Measurements from ENCODE around the gene ACOT7.
A peak's percentile ranks its signal among the peaks of the same experiment; 100 is the strongest.
"Not testable (repeated sequence)": the region's sequence is repeated elsewhere in the genome, so short reads cannot be mapped to it uniquely, and the experiment has no call there.

The ACOT7 gene

GRCh38 chr1:6395781-6396244 lies 2.2 kb upstream of the ACOT7 start:
- not testable (repeated sequence) for DNase-seq

- DNase-seq = not testable (repeated sequence)
Observed at GRCh38 chr1:6395130-6395529, 1.6 kb upstream of the ACOT7 start.

GRCh38 chr1:6392809-6393399 lies 663 bp downstream of the ACOT7 start:
- DNase-seq = no peak

GRCh38 chr1:6391951-6392808 lies 1.4 kb downstream of the ACOT7 start:
- no peak for DNase-seq

GRCh38 chr1:6389971-6390370 lies 3.6 kb downstream of the ACOT7 start:
- no peak for DNase-seq

GRCh38 chr1:6386371-6386949 lies 7.1 kb downstream of the ACOT7 start:
- no peak for DNase-seq

- DNase-seq = no peak
Observed at GRCh38 chr1:6385488-6386191, 7.9 kb downstream of the ACOT7 start.

- DNase-seq = peak; percentile 67
Observed at GRCh38 chr1:6384962-6385361, 8.6 kb downstream of the ACOT7 start.

GRCh38 chr1:6384135-6384534 lies 9.4 kb downstream of the ACOT7 start:
- DNase-seq = no peak

- no peak for DNase-seq
Observed at GRCh38 chr1:6380037-6380436, 13.5 kb downstream of the ACOT7 start.

GRCh38 chr1:6378096-6378746 lies 15.3 kb downstream of the ACOT7 start:
- DNase-seq = peak; percentile 78

GRCh38 chr1:6373961-6374720 lies 19.4 kb downstream of the ACOT7 start:
- DNase-seq = no peak

GRCh38 chr1:6372236-6372635 lies 21.3 kb downstream of the ACOT7 start:
- DNase-seq = not testable (repeated sequence)

GRCh38 chr1:6370006-6370405 lies 23.6 kb downstream of the ACOT7 start:
- DNase-seq = no peak

GRCh38 chr1:6367381-6368012 lies 26.1 kb downstream of the ACOT7 start:
- peak; percentile 38 for DNase-seq

GRCh38 chr1:6365047-6365446 lies 28.5 kb downstream of the ACOT7 start:
- no peak for DNase-seq

- DNase-seq = not testable (repeated sequence)
Observed at GRCh38 chr1:6363085-6363884, 30.3 kb downstream of the ACOT7 start.

- no peak for DNase-seq
Observed at GRCh38 chr1:6361124-6361775, 32.3 kb downstream of the ACOT7 start.

- no peak for DNase-seq
Observed at GRCh38 chr1:6360517-6361070, 33.0 kb downstream of the ACOT7 start.

- DNase-seq = no peak
Observed at GRCh38 chr1:6360117-6360496, 33.5 kb downstream of the ACOT7 start.
